ENCODE results near the gene WASL.

DNA sequence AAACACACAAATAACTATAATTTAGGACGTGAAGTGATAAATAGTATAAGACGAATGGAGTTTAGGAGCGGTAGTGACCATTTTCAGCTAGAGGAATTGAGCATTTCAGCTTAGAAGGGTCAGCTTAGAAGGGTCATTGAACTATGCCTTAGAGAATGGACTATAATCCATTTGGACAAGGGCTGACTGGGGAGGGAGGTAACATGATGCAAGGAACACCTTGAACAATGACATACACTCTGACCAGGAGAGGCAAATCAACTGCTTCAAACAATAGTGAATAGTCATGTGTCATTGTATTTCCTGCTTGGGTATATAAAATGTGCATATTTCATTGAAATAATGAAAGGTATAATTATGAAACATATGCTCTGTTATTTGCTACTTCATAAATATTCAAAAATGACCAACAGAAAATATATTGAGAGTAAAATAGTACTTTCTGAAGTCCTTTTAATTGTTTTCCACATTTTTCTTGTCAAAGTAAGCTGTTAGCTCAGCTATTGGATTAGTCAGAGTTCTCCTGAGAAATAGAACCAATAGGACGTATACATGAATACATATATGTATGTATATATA, 40.5 kb upstream of the WASL start:
- no peak for TF ChIP-seq CTCF (conservative IDR thresholded peaks at IDR 0.05)
- TF ChIP-seq ZFX (IDR thresholded peaks at IDR 0.05): no peak
